OCI-LY3 (cell line): Measurements from ENCODE around the gene FRMD7.

ENCODE experiments used
- EZH2phosphoT487 ChIP-seq: fragments of 200-600 bp; shearing (Covaris generic); IDR thresholded peaks from 2 replicates; pipeline ENCODE4 v1.6.1; 2018; ENCODE audit warnings: antibody characterized with exemption, mixed run types, low read depth
- TF ChIP-seq, protein P1 (sequence below): fragments of 200-600, 300-600 bp; sonication (generic); IDR thresholded peaks from 2 replicates; pipeline ENCODE4 v1.5.1; 2014; ENCODE audit warnings: antibody characterized with exemption, low read length, low read depth

DNA sequence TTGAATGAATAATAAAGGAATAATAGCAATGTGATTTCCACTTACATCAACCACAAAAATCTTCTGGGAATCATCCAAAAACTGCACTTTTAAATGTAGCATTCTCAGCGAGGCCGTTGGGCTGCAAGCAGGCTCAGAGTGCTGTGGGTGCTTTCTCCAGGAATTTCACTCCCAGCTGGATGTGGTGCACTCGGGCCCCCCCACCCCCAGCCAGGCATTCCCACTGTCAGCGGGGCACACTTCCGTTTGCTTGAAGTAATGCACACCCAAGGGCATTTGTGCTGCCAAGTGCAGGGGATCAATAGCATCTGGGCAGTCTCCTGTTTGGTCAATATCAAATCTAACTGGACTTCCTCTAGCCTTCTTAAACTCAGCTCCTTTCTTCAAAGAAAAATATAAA lies at the start of gene FRMD7:
- TF ChIP-seq, protein P1, sequence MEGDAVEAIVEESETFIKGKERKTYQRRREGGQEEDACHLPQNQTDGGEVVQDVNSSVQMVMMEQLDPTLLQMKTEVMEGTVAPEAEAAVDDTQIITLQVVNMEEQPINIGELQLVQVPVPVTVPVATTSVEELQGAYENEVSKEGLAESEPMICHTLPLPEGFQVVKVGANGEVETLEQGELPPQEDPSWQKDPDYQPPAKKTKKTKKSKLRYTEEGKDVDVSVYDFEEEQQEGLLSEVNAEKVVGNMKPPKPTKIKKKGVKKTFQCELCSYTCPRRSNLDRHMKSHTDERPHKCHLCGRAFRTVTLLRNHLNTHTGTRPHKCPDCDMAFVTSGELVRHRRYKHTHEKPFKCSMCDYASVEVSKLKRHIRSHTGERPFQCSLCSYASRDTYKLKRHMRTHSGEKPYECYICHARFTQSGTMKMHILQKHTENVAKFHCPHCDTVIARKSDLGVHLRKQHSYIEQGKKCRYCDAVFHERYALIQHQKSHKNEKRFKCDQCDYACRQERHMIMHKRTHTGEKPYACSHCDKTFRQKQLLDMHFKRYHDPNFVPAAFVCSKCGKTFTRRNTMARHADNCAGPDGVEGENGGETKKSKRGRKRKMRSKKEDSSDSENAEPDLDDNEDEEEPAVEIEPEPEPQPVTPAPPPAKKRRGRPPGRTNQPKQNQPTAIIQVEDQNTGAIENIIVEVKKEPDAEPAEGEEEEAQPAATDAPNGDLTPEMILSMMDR, result no peak
- no peak for TF ChIP-seq EZH2phosphoT487
